ENCODE results near the gene ATXN2. TPM values are rescaled to one million over a fixed set of nuclear protein-coding genes. Genes with fewer than 3 reads are reported as not detected.
"Not testable (repeated sequence)": the region's sequence is repeated elsewhere in the genome, so short reads cannot be mapped to it uniquely, and the experiment has no call there.

ATXN2 gene
- total RNA-seq, 1 donor from 2014 or later: 32.0 TPM

DNA sequence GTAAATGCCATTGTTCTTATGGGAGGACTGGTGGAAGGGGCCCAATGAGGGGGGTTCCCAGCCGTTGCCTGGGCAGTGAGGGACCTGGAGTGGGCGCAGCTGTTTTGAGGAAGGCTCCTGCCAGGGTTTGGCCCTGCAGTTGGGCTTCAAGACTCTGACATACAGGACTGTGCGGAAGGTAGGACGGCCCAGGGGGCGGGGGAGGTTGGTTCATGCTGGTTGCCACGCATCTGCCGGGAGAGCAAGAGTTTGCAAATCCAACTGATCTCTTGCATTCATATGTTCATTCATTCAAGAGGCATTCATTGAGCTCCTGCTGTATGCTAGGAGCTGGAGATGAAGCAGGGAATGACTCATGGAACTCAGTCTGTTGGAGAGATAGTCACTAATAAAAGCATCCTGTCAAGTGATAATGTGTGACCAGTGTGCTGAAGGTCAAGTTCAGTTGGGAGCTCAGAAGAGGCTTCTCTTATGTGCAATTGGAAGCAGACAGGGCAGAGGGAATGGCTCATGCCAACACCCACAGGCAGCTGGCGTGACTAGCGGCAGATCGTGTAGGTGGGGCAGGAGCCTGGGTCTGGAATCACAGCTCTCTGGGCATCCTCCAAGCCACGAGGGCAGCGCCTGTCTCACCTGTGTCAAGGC lies 185.6 kb downstream of the ATXN2 start:
- peak; percentile 52 for DNase-seq

DNA sequence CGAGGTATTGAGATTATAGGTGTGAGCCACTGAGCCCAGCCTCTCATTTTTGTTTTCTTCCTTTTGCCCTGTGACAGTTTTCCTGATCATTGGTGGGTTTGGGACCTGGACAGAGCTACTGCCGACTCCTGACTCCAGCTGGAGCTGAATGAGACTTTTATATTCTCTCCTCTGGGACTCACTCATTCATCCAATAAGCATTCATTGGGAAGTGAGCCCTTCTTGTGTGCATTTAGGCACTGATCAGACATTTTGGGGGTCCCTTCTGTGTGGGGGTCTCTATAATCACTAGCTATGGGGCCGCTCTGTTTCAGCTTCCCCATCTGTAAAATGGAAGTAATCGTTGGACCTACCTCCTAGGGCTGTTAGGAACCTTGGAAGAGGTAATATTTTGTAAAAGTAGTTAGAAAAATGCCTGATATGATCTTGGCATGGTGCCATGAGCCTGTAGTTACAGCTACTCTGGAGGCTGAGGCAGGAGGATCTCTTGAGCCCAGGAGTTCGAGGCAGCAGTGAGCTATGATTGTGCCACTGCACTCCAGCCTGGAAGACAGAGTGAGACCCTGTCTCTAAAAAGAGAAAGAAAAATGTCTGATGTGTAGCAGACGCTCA lies 186.2 kb downstream of the ATXN2 start:
- peak; percentile 53 for DNase-seq

GRCh38 chr12:111412007-111412829 lies 186.9 kb downstream of the ATXN2 start:
- DNase-seq: peak; percentile 67

- DNase-seq: no peak
Measured at GRCh38 chr12:111411185-111411764, 187.8 kb downstream of the ATXN2 start.

GRCh38 chr12:111410431-111411184 lies 188.5 kb downstream of the ATXN2 start:
- no peak for DNase-seq

DNA sequence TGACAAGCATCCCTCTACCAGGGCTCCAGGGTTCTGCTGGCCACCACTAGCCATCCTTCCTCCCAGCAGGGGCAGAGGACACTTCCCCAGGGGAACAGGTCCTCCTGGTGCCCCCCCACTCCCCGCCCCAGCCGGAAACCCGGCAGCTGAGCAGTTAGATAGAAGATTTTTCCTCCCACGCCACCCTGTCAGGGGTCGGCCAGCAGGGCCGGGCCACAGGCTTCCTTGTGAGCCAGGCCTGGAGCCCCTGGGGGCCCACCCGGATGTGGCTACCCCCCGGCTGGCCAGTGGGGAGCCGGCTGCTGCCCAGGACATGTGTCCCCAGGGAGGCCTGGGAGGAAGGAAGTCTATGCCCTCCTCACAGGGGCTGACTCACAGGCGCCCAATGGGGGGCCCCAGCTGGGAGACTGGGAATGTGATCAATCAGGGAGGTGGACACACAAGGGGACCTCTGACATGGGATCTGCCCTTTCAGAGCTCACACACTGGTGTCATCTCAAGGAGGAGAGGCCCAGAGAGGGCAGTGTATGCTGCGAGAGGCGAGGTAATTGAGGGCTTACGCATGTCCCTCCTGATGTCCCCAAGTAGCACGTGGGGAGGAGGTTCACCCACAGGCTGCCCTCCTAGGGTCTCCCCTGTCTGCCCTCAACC lies 189.2 kb downstream of the ATXN2 start:
- peak; percentile 84 for DNase-seq

DNA sequence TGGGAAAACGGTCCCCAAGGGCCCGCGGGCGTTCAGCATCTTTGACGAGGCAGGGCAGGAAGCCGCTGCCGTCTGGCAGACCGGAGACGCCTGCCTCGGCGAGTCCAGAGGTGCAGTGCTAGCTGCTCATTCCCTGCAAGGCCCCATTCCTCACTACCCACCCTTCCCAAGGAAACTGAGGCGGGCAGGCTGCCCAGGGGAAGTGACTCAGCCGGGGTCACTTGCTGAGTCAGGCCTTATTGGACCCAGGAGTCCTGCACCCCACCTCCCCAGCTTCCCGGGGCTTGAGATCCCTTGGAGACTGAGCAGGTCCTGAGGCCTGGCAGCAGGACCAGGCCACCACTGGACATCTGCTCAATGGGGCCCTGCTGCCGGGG lies 189.7 kb downstream of the ATXN2 start:
- DNase-seq: peak; percentile 73

- no peak for DNase-seq
Measured at GRCh38 chr12:111408686-111409402, 190.3 kb downstream of the ATXN2 start.

DNA sequence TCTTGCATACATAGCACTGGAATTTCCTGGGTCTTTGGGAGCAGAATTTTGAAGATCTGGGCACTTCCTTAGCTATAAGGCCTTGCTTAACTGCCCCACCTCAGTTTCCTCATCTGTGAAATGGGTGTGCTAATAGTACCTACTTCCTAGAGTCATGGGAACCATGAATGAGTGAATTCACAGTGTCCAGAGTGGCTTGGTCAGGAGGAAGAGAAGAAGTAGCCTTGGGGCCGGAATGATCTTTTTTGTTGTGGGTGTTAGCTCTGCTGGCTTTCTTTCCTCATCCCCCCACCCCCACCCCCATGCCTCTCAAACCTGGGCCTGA lies 191.0 kb downstream of the ATXN2 start:
- no peak for DNase-seq

- no peak for DNase-seq
Measured at GRCh38 chr12:111407377-111408115, 191.6 kb downstream of the ATXN2 start.

- DNase-seq: no peak
Measured at GRCh38 chr12:111406474-111407376, 192.4 kb downstream of the ATXN2 start.

DNA sequence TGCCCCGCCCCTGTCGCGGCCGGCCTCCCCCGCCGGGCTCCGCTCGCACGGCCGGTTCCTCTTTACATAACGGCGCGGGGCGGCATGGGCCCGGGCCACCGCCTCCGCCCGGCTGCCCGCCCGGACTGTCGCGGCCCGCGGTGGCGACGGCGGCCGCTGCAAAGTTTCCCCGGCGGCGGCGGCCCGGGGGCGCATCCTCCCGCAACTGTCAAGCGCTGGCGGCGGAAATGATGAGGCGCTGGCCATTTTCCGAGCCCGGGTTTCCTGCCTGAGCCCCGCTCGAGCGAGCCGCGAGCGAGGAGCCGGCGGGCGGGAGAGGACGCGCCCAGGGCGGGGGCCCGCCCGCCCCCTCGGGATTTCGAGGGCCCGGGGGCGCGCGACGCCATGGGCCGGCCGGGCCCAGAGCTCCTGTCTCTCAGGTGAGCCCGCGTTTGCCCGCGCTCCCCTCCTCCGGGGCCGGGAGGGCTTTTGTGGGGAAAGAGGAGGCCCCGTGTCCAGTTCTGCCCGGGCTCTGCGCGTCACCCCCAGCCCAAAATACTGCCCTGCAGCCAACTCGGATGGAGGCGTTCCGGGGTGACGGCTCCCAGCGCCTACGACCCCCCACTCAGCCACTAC lies 193.1 kb downstream of the ATXN2 start, which contains the start of gene SH2B3:
SH2B3 (plus strand) TSS at position 65 of the 615 bp plus-strand sequence. CDS start 12,223 bp downstream, outside the sequence.
- DNase-seq: peak; percentile 77

DNA sequence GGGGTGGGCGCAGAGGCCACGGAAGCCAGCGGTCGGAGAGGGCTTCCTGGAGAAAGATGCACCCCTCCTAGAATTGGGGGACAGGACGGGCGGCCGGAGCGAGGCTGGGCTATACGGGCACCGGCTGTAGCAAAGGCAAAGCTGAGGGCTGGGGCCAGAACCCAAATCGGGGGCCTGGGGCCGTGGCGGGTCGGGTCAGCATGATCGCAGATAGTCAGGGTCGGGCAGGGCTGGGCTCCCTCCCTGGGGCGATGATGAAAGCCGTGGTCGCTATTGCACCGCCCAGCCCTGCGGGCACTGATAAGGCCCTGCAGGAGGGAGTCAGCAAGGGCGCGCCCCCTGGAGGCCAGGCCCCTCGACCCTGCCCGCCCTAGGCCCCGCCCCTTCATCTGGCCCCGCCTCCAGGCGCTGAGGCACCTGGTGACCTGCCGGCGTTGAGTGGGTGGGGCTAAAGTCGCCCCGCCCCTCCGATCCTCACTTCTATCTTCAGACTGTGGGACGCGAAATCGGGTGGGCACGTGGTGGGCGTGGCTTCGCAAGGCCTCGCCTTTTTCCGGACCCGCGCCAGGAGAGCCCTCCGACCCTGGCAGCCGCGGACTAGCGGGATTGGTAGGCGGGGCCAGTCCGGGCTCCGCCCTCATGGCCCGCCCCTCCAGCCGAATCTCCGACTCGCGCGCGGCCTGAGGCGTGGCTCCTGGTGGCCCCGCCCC lies 193.8 kb downstream of the ATXN2 start:
- DNase-seq: peak; percentile 99

- DNase-seq: peak; percentile 79
Measured at GRCh38 chr12:111404362-111405148, 194.6 kb downstream of the ATXN2 start.

- DNase-seq: not testable (repeated sequence)
Measured at GRCh38 chr12:111402490-111402824, 196.7 kb downstream of the ATXN2 start.

Measured in dermis blood vessel endothelial cell (primary cell).